GM19035 (cell line): ENCODE results near the gene FAM135A.
A peak's percentile ranks its signal among the peaks of the same experiment; 100 is the strongest.
"Not testable (repeated sequence)": the region's sequence is repeated elsewhere in the genome, so short reads cannot be mapped to it uniquely, and the experiment has no call there.

Experiments used
- ATAC-seq: cut with Tn5 transposase; IDR thresholded peaks from one replicate; pipeline ENCODE4 v1.9.1; 2021; ENCODE audit not compliant: unreplicated experiment

The FAM135A gene

GRCh38 chr6:70537266-70537665, 124.0 kb downstream of the FAM135A start:
- ATAC-seq: no peak

DNA sequence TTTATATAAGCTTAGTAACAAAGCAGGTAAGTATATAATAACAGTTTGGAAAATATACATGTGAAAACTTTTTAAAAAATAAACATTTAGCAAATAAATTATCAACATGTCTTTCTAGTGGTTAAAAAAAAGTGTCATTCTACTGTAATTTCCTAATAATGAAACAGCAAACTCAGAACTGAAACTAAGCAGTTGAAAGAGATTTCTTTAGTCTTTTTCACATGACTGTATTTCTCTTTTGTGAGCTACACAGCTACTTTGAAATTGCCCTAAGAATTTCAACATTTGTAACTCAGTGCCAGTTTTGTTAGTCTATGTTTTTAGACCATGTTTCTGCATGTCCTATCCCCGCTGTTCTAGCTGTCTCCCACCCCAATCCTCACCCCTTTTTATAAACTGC, 125.1 kb downstream of the FAM135A start:
- peak; percentile 72 for ATAC-seq

- ATAC-seq: no peak
Observed at GRCh38 chr6:70547313-70547712, 134.0 kb downstream of the FAM135A start.

- ATAC-seq: no peak
Observed at GRCh38 chr6:70547905-70548304, 134.6 kb downstream of the FAM135A start.

DNA sequence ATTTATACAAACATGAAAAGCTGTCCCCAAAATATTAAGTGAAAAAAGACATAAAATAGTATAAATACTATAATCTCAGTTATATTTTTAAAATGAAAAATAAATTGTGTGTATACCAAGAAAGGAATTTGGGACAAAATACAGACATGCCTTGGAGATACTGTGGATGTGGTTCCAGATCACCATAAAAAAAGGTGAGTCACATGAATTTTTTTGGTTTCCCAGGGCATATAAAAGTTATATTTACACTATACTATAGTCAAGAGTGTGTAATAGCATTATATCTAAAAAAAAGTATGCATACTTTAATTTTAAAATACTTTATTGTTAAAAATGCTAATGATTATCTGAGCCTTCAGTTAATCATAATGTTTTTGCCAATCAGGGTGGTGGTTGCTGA, 136.0 kb downstream of the FAM135A start:
- no peak for ATAC-seq

- no peak for ATAC-seq
Observed at GRCh38 chr6:70551566-70551965, 138.3 kb downstream of the FAM135A start.

DNA sequence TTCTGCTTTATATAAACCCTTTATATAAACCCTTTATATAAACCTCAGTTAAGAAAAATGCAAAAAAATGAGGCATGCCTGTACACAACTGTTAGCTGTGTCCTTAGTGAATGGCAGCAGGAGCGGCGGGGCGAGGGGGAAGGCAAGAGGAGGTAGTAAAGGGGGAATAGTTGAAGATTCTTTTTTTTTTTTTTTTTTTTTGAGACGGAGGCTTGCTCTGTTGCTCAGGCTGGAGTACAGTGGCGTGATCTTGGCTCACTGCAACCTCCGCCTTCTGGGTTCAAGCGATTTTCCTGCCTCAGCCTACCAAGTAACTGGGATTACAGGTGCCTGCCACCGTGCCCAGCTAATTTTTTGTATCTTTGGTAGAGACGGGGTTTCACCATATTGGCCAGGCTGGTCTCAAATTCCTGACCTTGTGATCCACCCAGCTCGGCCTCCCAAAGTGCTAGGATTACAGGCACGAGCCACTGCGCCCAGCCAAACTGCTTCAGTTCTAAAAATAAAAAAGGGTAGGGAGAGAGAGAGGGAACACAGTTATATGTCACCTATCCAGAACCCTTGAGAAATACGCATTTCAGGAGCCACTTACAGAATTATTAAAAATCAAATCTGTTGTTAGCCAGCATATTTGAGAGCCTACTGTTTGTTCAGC, 139.1 kb downstream of the FAM135A start:
- ATAC-seq: not testable (repeated sequence)

GRCh38 chr6:70552974-70553373, 139.7 kb downstream of the FAM135A start:
- ATAC-seq: no peak

GRCh38 chr6:70557998-70558397, 144.7 kb downstream of the FAM135A start:
- no peak for ATAC-seq

GRCh38 chr6:70562401-70562800, 149.1 kb downstream of the FAM135A start:
- not testable (repeated sequence) for ATAC-seq

DNA sequence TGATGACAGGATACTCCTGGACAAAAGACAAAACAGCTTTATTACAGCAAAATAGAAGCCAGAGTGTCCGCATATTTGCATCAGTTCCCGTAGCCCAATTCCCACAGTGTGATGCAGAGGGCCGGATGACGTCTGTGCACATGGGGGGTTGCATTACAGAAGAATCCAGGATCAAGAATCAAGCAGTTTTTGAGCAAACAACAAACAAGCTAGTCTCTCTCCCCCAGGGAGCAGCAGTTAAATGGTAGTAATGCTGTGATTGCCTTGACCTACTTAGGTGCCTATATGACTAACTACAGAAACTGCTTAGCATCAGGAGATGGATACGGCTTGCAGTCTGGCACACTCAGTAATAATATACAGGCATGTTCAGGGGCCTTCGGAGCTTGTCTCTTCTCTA, 150.2 kb downstream of the FAM135A start:
- no peak for ATAC-seq

- peak; percentile 100 for ATAC-seq
Observed at GRCh38 chr6:70566751-70567382, 153.6 kb downstream of the FAM135A start, which contains the start of gene SDHAF4. TSS of gene SDHAF4 (plus strand) at chr6:70566930. CDS start at chr6:70566941, 11 bp downstream.

DNA sequence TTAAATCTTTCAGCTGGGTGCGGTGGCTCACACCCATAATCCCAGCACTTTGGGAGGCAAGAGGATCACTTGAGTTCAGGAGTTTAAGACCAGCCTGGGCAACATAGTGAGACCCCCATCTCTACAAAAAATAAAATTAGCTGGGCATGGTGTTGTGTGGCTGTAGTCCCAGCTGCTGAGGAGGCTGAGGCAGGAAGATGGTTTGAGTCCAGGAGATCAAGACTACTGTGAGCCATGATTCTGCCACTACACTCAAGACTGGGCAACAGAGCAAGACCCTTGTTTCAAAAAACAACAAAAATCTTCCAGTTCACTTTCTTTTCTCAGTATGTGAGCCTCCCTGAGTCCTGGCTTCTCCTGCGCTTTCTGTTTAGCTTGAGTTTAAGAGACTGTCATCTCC, 161.3 kb downstream of the FAM135A start:
- ATAC-seq: no peak

- ATAC-seq: no peak
Observed at GRCh38 chr6:70575899-70576495, 162.7 kb downstream of the FAM135A start.

DNA sequence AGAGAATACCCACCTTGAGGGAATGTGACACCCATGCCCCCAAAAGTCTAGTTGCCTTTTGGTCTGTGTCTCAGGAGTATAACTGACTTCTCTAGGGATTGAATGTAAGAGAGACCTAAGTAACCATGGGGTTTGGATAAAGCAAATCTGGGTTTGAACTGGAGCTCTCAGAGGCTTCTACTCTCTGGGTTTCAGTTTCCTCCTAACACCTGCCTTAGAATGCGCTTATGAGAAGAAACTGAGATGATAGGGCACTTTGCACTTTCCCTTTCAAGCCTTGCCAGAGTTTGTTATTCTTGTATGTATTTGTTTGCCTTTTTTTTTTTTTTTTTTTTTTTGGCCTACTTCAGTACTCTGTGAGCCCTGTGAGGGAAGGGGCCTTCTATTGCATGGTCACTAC, 172.8 kb downstream of the FAM135A start:
- peak; percentile 88 for ATAC-seq

GRCh38 chr6:70590400-70590799, 177.1 kb downstream of the FAM135A start:
- ATAC-seq: no peak

GRCh38 chr6:70592391-70593117, 179.2 kb downstream of the FAM135A start:
- no peak for ATAC-seq

- ATAC-seq: no peak
Observed at GRCh38 chr6:70593118-70593486, 179.8 kb downstream of the FAM135A start.

- no peak for ATAC-seq
Observed at GRCh38 chr6:70599187-70599586, 185.9 kb downstream of the FAM135A start.

DNA sequence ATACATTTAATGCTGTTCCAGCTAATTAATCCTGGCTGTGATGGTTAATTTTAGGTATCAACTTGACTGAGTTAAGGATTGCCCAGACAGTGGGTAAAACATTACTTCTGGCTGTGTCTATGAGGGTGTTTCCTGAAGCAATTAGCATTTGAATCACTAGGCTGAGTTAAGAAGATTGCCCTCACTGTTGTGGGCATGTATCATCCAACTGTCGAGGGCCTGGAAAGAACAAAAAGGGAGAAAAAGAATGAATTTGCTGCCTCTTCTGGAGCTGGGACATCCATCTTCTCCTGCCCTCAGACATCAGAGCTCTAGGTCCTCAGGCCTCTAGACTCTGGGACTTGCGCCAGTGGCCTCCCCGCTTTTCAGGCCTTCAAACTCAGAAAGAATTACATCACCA, 187.7 kb downstream of the FAM135A start:
- ATAC-seq: no peak

- no peak for ATAC-seq
Observed at GRCh38 chr6:70604254-70604653, 190.9 kb downstream of the FAM135A start.

- ATAC-seq: not testable (repeated sequence)
Observed at GRCh38 chr6:70607371-70607770, 194.1 kb downstream of the FAM135A start.
